Liver (tissue), 3 donors: ENCODE measurements around the gene PDE10A.

ENCODE experiments used
- ATF3 ChIP-seq: IDR thresholded peaks from 2 replicates; pipeline ENCODE4 v1.6.1; 2016; ENCODE audit warnings: antibody characterized with exemption
- CTCF ChIP-seq: fragments of 150-350 bp; IDR thresholded peaks from 2 replicates; pipeline ENCODE4 v1.5.1; 2017; ENCODE audit warnings: improper control_type of control experiment, low read depth, low read length; ENCODE audit not compliant: missing input control
- EGR1 ChIP-seq, 2 donors: IDR thresholded peaks; 2 replicates each; pipeline ENCODE4 v1.6.1; 2016 to 2018; ENCODE audit warnings: antibody characterized with exemption in 2 of 2, low read depth in 2 of 2
- FOXA1 ChIP-seq: IDR thresholded peaks from 2 replicates; pipeline ENCODE4 v1.6.1; 2016; ENCODE audit warnings: antibody characterized with exemption
- HNF4A ChIP-seq, 2 donors: conservative IDR thresholded peaks; 2 replicates each; pipeline ENCODE4 v1.6.1; 2016; ENCODE audit warnings: antibody characterized with exemption in 2 of 2, mild to moderate bottlenecking in 2 of 2
- JUND ChIP-seq, 2 donors: IDR thresholded peaks; 2 replicates each; pipeline ENCODE4 v1.6.1; 2016; ENCODE audit warnings: antibody characterized with exemption in 2 of 2
- MAX ChIP-seq: IDR thresholded peaks from 2 replicates; pipeline ENCODE4 v1.6.1; 2016; ENCODE audit warnings: antibody characterized with exemption
- RAD21 ChIP-seq, 2 donors: IDR thresholded peaks; 2 replicates each; pipeline ENCODE4 v1.6.1; 2016; ENCODE audit warnings: antibody characterized with exemption in 2 of 2, mild to moderate bottlenecking in 2 of 2
- REST ChIP-seq: IDR thresholded peaks from 2 replicates; pipeline ENCODE4 v1.6.1; 2016; ENCODE audit warnings: antibody characterized with exemption, mild to moderate bottlenecking
- SP1 ChIP-seq: IDR thresholded peaks from 2 replicates; pipeline ENCODE4 v1.6.1; 2018; ENCODE audit warnings: antibody characterized with exemption, mild to moderate bottlenecking
- TAF1 ChIP-seq: conservative IDR thresholded peaks from 2 replicates; pipeline ENCODE4 v1.6.1; 2016; ENCODE audit warnings: antibody characterized with exemption, mild to moderate bottlenecking
- YY1 ChIP-seq: IDR thresholded peaks from 2 replicates; pipeline ENCODE4 v1.6.1; 2016; ENCODE audit warnings: antibody characterized with exemption, mild to moderate bottlenecking
- ZBTB33 ChIP-seq: IDR thresholded peaks from 2 replicates; pipeline ENCODE4 v1.6.1; 2016; ENCODE audit warnings: antibody characterized with exemption
- donor health status: healthy.
- donor health status: healthy.

GRCh38 chr6:165308926-165309731, 353.9 kb downstream of the PDE10A start, which contains the start of gene C6orf118:
- TF ChIP-seq CTCF (no peak), MAX (no peak), SP1 (no peak), ZBTB33 (no peak), YY1 (no peak), RAD21 (IDR thresholded peaks at IDR 0.05) (no peak), JUND (IDR thresholded peaks at IDR 0.05) (no peak), TAF1 (no peak), REST (no peak), ATF3 (no peak), FOXA1 (no peak), EGR1 (IDR thresholded peaks at IDR 0.05; ENCODE audit: low read depth in 2 of 2) (no peak), HNF4A (conservative IDR thresholded peaks at IDR 0.05) (no peak)
